ENCODE measurements around the gene FBH1.
"Not testable (repeated sequence)": the region's sequence is repeated elsewhere in the genome, so short reads cannot be mapped to it uniquely, and the experiment has no call there.

FBH1 gene

DNA sequence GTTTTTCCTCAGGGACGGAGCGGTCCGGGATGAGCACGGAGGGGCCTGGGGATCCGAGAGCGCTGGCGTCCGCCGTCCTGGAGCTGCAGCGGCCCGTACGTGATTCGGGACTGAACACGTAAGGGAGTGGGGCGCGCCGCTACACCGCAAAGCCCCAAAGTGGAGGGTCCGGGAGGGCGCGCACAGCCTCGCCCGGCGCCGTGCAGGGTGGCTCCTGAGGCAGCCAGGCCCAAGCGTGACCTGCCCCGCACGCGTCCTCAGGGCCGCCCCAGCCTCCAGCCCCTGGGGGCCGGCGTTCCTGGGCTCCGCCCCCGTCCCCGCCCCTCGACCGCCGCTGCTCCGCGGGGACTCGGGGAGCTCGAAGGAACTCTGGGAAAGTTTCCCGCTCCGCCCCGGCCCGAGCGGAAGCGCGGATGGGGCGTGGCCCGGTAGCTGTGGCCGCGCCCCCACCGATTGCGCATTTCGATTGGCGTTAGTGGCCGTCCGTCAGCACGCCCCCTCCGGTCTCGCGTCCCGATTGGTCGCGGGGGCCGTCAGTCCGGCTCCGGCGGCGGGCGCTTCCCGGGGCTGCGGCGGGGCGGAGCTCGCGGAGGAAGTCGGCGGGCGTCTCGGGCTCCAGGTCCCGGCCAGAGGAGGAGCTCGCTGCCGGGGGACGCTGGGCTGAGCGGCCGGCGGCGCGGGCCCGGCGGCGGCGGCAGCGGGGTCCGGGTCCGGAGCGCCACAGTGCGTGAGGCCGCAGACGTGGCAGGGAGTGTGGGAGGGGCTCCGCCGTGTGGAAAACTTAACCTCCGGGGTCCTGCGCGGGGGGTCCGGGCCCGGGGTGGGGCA, at the start of gene FBH1, which contains the start of gene ANKRD16:
Gene FBH1 (plus strand): TSS at position 620 of the 828 bp plus-strand sequence. CDS start 103 bp downstream, at position 723.
Gene ANKRD16 (minus strand): TSS at position 270 of the 828 bp plus-strand sequence. CDS start 539 bp downstream, outside the sequence.
- DNase-seq: peak; percentile 95 to 98

- DNase-seq: peak in 1 of 2 donors; percentile 87
These were observed 49.4 kb upstream of the FBH1 start for GRCh38 chr10:5840314-5841307.

DNA sequence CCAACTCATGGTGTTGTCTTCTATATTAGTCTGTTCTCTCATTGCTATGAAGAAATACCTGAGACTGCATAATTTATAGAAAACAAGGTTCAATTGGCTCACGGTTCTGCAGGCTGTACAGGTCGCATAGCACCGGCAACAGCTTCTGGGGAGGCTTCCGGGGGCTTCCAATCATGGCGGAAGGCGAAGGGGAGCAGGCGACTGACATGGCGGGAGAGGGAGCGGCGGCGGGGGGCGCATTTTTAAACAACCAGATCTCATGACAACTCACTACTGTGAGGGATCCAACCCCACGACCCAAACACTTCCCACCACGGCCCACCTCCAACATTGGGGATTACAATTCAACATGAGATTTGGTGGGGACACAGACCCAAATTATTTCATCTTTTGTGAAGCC, 48.1 kb upstream of the FBH1 start:
- no peak for DNase-seq

DNA sequence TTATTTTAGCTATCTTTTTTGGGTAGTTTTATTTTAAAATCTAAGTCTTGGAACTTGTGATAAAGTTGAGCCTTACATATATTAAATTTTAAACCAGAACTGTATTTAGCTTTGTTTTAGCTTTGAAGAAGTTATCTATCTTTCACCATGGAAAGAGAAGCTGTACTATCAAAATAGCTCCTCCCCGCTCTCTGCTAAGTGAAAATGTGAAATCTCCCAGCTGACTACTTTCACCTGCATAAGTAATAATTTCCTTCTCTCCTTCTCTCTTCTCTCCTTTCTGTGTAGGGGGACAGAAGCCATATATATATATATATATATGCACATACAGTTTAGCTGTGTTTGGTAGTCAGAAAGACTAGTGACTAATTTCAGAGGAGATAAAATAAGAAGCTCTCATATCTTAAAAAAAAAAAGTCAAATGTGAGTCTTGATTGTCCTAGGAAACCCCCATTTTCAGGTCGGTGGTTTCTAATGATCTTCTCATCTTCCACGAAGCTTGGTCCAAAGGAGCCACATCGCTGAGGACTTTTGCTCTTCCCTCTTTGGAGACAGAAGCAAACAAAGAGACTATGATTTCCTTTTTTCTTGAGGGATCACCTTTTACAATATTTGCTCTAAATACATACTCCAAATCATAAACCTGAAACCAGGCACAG, 46.2 kb upstream of the FBH1 start:
- DNase-seq: no peak

DNA sequence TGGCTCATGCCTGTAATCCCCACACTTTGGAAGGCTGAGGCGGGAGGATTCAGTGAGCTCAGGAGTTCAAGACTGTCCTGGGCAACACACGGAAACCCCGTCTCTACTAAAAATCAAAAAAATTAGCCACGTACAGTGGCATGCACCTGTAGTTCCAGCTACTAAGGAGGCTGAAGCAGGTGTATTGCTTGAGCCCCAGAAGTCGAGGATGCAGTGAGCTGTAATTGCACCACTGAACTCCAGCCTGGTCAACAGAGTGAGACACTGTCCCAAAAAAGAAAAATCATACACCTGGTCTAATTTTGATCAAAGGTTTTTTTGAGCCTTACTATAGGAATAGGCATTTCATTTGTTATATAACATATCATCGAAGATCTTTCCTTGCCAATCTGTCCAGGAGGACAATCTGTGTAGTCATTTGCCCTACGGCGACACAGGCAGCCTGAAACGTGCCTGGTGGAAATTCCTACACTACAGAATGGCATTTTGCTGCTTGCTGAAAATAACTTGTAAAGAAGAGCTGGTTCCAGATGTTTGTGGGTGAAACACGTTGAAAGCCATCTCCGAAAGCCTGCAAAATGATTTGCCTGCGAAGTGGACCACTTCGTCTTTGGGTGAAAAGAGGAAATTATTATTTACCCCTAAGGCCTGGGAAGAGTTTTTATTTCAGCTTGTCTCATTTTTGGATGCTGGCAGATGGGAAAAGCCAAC, 45.5 kb upstream of the FBH1 start:
- no peak for DNase-seq

DNA sequence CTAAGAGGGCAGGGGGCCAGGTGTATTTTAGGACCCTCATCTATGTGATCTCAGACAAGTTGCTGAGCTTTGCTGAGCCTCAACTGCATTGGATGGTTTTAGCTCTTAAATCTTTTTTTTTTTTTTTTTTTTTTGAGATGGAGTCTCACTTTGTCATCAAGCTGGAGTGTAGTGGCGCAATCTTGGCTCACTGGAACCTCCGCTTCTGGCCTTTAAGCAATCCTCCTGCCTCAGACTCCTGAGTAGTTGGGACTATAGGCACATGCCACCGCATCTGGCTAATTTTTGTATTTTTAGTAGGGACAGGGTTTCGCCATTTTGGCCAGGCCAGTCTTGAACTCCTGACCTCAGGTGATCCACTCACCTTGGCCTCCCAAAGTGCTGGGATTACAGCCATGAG, 43.4 kb upstream of the FBH1 start:
- DNase-seq: not testable (repeated sequence)

- no peak for DNase-seq
These were observed 35.9 kb upstream of the FBH1 start for GRCh38 chr10:5854131-5854475.

GRCh38 chr10:5855979-5856700, 33.9 kb upstream of the FBH1 start:
- no peak for DNase-seq

- no peak for DNase-seq
These were observed 33.4 kb upstream of the FBH1 start for GRCh38 chr10:5856701-5857004.

GRCh38 chr10:5858811-5859210, 31.2 kb upstream of the FBH1 start:
- DNase-seq: no peak

DNA sequence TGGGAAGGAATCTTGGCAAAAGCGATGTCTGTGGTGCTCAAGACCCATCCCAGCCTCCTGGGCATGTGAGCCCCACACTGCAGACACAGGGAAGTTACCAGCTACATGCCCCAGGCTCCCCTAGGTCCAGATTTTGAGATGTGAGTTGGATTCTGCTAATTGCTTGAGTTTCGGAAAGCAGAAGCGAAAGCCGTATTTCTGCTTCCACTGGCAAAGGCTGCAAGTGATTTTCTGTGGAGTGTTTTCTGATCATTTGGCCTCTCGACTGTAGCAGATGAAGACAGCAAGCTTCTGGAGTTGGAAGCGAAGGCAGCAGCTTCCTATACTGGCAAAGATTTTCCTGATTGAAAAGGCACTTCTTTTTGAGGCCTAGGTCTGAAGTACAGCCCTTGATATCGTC, 30.0 kb upstream of the FBH1 start:
- no peak for DNase-seq

DNA sequence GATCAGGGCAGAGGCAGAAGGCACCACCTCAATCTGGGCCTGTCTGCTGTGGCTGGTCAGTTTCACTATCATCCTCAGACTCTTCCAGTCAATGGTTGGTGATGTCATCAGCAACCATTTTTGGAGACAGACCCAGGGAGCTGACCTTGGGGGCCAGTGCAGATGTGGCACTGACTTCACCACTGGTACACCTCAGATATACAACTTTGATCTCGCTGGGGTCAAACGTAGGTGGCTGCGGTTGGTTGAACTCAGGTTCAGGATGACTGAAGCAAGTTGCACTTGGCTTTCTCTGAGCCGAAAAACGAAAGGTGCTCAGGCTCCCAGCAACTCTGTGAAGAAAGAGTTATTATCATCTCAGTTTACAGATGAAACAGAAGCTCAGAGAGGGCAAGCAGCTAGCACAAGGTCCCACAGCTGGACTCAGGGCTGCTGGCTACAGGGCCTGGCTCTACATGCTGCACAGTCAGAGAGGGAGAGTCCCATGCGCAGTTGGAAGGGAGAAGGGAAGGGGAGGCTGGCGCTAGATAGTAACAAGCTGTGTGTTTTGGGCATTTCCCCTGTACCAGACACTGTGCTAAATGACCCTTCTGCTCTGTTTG, 27.6 kb upstream of the FBH1 start:
- DNase-seq: no peak

DNA sequence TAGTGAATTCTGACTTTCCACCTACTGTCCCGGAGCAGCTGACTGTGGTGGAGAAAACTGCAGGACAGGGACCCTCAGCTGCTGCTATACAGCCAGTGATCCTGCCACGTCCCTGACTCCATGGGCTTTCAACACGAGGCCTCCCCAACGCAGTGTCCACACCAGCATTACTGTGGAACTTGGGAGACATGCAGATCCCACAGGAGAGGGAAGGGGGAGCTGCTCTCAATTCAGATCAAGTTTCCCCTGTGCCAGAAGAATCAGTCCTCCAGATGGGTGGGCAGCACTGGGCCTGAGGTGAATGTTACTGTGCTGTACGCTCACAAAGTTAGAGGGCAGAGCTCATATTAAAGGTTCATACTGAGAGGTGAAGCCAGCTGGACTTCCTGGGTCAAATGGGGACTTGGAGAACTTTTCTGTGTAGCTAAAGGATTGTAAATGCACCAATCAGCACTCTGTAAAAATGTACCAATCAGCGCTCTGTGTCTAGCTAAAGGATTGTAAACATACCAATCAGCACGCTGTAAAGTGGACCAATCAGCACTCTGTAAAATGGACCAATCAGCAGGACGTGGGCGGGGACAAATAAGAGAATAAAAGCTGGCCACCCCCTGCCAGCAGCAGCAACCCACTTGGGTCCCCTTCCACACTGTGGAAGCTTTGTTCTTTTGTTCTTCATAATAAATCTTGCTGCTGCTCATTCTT, 26.9 kb upstream of the FBH1 start:
- DNase-seq: not testable (repeated sequence)

DNA sequence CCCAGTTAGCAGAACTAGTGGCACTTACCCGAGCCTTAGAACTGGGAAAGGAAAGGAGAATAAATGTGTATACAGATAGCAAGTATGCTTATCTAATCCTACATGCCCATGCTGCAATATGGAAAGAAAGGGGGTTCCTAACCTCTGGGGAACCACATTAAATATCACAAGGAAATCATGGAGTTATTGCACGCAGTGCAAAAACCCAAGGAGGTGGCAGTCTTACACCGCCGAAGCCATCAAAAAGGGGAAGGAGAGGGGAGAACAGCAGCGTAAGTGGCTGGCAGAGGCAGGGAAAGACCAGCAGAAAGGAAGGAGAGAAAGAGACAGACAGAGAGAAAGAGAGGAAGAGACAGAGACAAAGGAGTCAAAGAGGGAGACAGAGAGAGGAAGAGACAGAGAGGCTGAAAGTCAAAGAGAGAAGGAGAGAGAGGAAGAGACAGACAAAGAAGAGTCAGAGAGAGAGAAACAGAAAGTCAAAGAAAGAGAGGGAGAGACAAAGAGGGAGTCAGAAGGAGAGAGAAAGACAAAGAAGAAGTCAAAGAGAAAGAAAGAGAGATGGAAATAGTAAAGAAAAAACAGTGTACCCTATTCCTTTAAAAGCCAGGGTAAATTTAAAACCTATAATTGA, 23.5 kb upstream of the FBH1 start:
- not testable (repeated sequence) for DNase-seq

- DNase-seq: not testable (repeated sequence)
These were observed 22.9 kb upstream of the FBH1 start for GRCh38 chr10:5867091-5867615.

DNA sequence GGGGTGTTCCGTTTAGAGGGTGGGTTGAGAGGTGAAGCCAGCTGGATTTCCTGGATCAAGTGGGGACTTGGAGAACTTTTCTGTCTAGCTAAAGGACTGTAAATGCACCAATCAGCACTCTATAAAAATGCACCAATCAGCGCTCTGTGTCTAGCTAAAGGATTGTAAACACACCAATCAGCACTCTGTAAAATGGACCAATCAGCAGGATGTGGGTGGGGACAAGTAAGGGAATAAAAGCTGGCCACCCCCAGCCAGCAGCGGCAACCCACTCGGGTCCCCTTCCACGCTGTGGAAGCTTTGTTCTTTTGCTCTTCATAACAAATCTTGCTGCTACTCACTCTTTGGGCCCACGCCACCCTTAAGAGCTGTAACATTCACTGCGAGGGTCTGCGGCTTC, 21.7 kb upstream of the FBH1 start:
- DNase-seq: not testable (repeated sequence)

- DNase-seq: no peak
These were observed 20.9 kb upstream of the FBH1 start for GRCh38 chr10:5869156-5869555.

DNA sequence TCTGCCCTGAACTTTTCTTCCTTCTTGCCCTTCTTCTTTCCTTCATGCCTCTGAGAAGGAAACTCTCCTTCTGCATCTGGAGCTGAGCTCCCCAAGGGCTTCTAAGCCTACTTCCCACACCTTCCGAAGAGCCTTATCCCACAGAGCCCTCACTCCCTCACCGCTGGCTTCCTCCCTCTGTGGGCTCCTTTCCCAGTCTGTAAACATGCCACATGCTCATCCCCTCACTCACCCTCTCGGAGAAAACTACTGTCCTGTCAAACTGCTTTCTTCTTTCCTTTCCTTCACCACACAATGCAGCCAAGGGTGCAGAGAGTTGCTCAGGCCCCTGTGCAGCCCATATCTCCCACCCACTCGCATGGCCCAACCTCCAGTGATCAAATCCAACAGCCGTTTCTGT, 18.4 kb upstream of the FBH1 start:
- no peak for DNase-seq

DNA sequence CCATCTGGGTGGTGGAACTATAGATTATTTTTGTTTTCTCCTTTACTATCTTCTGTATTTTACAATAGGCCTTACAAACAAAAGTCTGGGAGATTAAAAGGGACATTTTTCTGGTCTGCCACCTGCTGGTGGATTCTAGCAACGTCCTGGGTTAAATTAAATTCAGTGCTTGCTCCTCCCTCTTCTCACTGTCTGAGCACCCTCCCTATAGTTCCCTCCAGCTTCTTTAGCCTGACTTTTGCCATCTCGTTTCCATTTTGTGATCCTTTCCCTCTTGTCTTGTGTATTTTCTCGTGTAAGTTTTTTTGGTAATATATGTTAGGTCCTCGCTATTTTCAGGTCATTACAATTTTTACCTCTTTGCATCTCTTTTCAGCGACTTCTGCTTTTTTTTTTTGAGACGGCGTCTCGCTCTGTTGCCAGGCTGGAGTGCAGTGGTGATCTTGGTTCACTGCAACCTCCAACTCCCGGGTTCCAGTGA, 16.5 kb upstream of the FBH1 start:
- DNase-seq: peak; percentile 77 to 78
